Stimulated activated naive CD4-positive, alpha-beta T cell treated with Interleukin-2 at 50 U/mL for 16 hours (primary cell): ENCODE results near the gene ST6GALNAC4.
"Not testable (repeated sequence)": the region's sequence is repeated elsewhere in the genome, so short reads cannot be mapped to it uniquely, and the experiment has no call there.

Experiments used
- DNase-seq: peaks from one replicate; lab custom pipeline; 2025; lab: John Stamatoyannopoulos, UW

Gene ST6GALNAC4

DNA sequence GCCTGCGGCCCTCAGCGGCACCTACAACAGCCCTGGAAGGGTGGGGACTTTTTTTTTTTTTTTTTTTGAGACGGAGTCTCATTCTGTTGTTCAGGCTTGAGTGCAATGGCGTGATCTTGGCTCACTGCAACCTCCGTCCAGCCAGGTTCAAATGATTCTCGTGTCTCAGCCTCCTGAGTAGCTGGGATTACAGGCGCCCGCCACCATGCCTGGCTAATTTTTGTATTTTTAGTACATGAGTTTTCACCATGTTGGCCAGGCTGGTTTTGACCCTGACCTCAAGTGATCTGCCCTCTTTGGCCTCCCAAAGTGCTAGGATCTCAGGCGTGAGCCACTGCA lies 46.7 kb downstream of the ST6GALNAC4 start:
- DNase-seq: not testable (repeated sequence)

DNA sequence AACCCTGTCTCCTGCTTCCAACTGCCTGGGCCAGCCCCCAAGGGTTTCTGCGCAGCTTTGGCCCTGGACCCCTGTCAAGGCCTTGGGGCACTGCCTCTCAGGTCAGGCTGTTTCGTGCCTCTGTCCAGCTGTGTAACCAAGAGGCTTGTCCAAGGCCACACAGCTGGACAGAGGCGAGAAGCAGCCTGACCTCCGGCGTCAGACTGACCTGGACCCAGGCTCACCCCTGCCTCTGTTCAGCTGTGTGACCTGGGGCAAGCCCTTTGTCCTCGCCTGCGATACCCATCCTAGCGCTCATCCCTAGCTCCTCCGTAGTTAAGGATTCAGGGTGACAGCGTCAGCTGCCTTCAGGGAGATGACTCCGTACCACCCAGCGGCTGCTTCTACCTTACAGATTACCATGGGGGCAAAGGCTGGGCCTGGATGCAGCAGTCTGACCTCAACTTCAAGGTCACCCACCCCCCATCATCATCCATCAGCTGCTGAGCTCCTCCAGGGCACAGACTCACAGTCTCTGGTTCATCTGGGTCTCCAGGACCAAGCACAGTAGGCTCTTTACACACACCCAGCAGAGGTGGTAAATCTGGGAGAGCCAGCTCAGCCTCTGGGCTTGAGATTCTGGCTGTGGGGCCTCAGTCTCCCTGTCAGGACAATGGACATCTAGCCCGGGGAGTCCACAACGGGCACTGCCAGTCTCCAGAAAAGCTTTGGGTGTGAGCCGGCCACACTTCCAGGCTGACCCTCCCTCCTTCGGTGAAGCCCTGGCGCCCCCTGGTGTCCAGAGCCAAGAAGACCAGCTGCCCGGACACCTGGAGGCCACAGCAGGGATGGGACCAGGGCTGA lies 47.3 kb downstream of the ST6GALNAC4 start:
- DNase-seq: peak; percentile 73

DNA sequence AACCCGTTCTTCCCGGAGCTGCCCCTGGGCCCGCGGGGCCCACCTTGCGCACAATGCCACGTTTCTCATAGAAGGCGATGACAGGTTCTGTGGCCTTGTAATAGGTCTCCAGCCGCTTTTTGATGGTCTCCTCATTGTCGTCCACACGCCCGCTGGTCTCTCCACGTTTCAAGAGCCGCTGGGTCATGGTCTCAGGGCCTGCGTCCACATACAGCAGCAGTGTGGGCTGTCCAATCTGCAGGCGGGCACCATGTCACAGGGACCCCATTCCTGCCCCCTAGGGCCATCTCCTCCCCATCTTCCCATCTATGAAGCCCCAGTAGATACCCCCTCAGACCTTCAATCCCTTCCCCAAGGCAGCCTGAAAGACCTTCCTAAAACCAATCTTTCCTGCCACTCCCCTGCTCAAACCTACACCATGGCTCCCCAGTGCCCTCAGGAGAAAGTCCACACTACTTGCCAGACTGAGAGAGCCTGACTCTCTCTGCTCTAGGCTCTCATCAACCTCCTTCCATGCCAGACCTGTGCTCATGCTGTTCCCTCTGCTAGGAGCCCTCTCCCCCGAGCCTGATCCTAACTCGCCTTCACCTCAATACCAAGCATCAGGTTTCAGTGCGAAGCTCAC lies 48.5 kb downstream of the ST6GALNAC4 start:
- DNase-seq: no peak

DNA sequence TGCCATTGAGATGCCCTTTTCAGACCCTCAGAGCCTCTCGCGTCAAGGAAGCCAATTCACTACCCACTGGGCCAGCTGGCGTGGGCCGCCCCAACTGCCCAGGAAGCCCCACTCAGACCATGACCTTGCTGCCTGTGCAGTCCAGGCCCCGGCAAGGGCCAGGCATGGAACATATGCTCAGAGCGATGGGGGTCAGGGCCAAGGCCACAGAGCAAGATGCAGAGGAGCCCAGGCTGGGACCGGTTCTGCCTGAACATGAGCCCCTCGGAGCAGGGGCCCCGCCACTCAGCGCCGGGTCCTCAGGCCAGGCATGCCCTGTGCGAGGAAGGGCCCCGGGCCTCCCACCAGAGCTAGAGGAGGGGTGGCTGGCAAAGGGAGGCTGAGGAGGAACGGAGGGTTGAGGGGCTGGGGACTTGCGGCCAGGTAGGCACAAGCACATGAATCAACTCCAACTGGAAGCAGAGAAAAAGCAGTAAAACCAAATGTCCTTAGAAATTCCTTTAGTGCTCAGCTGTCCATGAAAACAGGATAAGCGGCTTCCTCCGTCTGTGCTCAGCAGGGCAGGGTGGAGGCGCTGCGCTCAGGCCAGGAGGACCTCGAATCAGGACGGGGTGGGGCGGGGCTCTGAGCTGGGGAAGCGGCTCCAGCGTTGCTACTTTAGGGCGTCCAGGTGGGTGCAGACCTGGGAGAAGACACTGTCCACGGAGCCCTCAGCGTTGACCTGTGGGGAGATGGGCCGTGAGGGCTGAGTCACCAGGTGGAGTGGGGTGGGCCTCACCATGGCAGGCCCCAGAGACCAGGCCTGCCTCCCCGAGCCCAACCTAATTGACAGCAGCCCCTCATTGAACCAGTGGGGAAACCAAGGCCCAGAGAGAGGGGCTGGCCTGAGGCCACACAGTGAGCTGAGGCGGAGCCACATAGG lies 49.2 kb downstream of the ST6GALNAC4 start:
- no peak for DNase-seq

DNA sequence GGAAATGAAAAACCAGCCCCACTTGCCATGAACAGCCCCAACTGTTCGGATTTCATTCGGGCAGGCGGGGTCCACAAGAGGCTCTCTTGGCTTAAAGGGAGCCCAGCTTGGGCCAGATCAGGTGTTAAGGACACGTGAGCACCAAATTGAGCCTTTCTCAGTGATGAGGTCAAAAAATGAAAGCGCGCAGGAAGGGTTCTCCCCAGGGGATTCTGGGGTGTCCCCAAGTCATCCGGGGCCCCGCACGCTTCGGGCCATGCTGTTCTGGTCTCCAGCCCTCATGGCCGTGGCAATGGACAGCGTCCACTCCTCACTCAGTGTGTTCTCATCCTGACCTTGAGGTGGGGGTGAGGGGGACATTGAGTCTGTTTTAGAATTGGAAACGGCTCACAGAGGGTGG lies 50.3 kb downstream of the ST6GALNAC4 start:
- DNase-seq: no peak

DNA sequence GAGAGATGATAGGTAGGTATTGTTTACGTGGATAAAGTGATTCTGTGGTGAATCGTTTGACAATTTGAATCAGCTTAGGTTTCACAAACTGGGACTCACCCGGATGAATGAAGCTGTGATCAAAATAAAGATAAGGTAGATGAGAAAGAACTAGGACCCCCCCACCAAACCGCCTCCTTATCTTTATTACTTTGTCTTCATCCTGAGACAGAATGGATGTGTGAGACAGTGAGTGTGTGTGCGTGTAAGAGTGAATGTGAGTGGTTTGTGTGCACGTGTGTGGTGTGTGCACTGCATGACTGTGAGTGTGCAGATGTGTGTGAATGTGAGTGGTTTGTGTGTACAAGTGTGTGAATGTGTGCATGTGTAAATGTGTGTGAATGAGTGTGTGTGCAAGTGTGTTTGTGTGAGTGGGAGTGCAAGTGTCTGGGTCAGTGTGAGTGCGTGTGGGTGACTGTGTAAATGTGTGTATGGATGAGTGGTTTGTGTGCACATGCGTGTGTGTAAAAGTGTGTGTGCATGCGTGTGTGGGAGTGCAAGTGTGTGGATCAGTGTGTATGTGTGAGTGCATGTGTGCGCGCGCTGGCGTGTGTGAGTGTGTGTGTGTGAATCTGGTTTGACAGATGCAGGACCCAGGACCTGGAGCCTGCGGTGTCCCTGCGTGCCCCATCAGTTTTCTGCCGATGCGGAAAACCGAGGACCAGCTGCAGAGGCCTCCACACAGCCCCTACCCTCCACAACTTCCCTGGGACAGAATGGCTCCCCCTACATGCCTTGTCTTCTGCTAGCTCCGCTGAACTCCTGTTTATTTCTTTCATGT lies 51.0 kb downstream of the ST6GALNAC4 start:
- DNase-seq: no peak

DNA sequence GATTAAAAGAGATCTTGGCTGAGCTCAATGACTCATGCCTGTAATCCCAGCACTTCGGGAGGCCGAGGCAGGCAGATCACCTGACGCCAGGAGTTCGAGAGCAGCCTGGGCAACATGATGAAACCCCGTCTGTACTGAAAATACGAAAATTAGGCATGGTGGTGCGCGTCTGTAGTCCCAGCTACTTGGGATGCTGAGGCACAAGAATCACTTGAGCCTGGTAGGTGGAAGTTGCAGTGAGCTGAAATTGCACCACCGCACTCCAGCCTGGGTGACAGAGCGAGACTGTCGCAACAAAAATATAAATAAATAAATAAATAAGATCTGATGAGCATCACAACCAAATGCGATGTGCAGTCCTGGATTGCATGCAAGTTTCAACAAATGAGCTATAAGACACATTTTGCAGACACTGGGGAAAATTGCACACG lies 53.6 kb downstream of the ST6GALNAC4 start:
- no peak for DNase-seq

DNA sequence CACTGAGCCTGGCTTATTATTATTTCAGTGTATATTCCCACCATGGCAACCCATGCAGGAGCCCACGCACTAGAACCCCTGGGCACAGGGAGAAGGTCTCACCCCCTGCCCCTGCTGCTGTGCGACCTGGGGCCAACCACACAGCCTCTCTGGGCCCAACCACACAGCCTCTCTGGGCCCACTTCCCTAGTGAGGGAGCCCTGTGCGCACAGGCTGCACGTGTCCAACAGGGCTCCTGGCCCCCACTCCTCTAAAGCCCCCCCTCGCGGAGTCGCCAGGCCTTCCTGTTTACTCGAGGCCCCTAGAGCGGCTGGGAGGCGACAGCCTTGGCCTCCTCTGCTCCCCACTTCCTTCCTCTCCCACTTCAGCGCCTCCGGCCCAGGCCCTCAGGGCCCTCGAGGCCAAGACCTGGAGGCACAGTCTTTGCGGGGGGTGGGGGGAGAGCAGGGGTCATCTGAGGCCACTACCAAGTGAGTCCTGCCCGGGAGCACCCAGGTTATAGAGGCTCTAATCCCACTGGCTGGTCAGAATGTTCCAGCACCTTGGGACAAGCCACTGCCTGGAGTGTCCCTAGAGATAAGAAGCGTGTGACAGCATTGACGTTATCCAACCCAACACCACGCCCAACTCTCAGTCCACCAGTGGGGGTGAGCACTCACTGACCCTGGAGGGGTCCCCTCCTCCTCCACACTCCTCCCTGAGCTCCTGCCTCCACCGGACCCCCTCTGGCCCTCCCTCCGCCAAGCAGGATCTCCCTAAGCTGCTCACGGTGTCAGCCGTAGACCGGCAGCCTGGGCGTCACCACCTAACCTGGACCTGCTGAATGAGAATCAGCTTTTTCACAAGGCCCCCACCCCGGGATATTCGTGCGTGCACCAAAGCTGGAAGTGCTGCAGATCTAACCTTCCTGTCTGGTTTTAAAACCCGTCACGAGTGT lies 54.5 kb downstream of the ST6GALNAC4 start:
- peak; percentile 33 for DNase-seq

DNA sequence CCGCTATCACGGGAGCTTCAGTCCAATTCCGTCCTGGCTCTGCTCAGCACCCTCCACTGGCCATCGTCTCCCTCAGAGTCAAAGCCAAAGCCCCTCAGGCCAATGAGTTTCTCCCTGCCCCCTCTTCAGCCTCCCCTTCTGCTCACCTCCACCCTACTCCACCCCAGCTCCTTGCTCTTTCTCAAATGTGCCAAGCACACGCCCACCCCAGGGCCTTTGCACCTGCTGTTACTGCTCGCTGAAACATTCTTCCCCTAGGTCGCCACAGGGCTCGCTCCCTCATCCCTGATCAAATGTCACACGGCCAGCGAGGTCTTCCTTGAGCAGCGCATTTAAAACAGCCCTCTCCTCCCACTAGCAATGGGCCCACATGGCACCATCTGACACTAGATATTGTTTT lies 56.1 kb downstream of the ST6GALNAC4 start:
- DNase-seq: no peak

DNA sequence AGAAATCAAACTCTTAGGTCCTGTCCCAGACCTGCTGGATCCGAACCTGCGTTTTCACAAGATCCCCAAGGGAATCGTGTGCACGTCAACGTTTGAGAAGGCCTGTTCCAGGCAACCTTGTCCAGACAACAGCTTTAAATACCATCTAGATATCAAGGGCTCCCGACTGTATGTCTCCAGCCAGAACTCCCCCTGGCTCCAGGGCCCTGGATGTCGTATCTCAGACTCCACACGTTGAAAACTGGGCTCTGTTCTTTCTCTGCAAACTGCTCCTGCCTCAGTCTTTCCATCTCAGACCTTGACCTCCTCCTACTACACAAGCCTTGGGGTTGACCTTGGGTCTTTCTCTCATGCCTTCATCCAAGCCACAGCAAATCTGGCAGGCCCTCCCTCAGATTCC lies 56.6 kb downstream of the ST6GALNAC4 start:
- DNase-seq: no peak

DNA sequence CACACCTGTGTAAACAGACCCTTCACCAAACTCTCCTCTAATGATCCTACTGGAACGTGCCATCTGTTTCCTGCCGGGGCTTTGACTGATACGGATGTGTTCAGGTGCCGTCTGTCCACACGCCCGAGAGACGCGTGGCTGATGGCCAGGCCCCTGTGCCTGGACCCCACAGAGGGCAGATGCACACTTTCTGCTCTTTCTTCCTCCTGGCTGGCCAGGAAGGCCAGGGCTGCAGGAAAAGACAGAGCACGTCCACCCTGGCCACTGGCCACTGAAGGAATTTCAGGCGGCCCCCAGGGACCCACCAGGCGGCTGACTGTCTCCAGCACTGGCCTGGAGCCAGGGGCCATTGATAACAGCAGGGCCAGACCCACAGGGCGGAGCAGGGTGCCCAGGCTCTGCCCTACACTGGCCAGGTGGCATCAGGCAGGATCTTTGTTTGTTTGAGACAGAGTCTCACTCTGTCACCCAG lies 58.8 kb downstream of the ST6GALNAC4 start:
- DNase-seq: no peak
